ENCODE results near the gene KCNJ10. TPM values are rescaled to one million over a fixed set of nuclear protein-coding genes. Genes with fewer than 3 reads are reported as not detected.

KCNJ10 gene
- total RNA-seq, 1 donor from 2014 or later, result 0.27 TPM

DNA sequence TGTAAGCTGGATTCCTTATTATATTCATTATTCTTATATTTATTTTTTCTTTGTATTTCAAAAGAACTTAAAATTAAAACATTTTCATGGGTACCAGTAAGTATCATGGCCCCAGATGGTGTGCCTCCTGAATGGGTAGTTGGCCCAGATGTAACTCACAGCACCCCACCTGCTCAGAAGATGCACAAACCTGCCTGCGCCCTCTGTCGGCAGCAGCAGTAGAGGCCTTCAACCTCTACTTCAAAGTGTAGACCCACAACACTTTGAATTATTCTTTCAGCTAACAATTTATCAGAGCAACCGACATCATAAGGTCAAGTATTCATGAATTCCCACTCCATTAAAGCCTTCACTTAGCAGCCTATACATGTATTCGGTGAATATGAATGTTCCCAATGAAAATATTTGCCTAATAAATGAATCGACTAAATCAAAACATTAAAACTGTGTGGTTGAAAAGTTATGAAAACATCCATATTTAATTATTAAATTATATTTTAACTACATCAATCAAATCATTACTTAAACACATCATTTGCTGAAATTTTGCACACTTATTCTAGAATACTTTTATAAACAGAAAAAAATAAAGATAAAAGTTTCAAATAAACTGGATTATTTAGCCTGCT lies 63.5 kb downstream of the KCNJ10 start:
- Mint-ChIP-seq H3K4me1 (ENCODE audit: low read depth, unreplicated experiment) (no peaks in the 10 kb centered on the region), H3K27ac (ENCODE audit: unreplicated experiment) (no peak overlapping the region), H3K9me3 (ENCODE audit: unreplicated experiment) (no peaks in the 10 kb centered on the region), H3K27me3 (ENCODE audit: low read depth, unreplicated experiment) (peaks cover 12% of the 10 kb centered on the region), H3K4me3 (ENCODE audit: unreplicated experiment) (no peak overlapping the region), H3K36me3 (ENCODE audit: low read depth, unreplicated experiment) (no peaks in the 10 kb centered on the region)
- Histone ChIP-seq H3K27ac (ENCODE audit: low read depth, low read length) (no peak overlapping the region), H3K4me1 (ENCODE audit: insufficient read depth, low read length) (no peaks in the 10 kb centered on the region), H3K27me3 (ENCODE audit: insufficient read depth, low read length) (peaks cover 10% of the 10 kb centered on the region), H3K79me2 (ENCODE audit: insufficient read depth, low read length) (no peaks in the 10 kb centered on the region), H3K4me2 (ENCODE audit: low read length) (no peak overlapping the region), H3K36me3 (ENCODE audit: insufficient read depth, low read length) (no peaks in the 10 kb centered on the region), H3K4me3 (ENCODE audit: insufficient read depth, low read depth, low read length) (no peak overlapping the region), H3K9ac (ENCODE audit: low read length) (no peak overlapping the region), H2AFZ (ENCODE audit: low read depth, low read length) (no peak overlapping the region), H3K9me3 (ENCODE audit: insufficient read depth, low read depth, low read length) (no peaks in the 10 kb centered on the region), H4K20me1 (ENCODE audit: insufficient read depth, low read length) (no peaks in the 10 kb centered on the region)
- TF ChIP-seq EZH2 (IDR thresholded peaks at IDR 0.05; ENCODE audit: insufficient read depth, low read length), result no peak
- TF ChIP-seq, protein P1, sequence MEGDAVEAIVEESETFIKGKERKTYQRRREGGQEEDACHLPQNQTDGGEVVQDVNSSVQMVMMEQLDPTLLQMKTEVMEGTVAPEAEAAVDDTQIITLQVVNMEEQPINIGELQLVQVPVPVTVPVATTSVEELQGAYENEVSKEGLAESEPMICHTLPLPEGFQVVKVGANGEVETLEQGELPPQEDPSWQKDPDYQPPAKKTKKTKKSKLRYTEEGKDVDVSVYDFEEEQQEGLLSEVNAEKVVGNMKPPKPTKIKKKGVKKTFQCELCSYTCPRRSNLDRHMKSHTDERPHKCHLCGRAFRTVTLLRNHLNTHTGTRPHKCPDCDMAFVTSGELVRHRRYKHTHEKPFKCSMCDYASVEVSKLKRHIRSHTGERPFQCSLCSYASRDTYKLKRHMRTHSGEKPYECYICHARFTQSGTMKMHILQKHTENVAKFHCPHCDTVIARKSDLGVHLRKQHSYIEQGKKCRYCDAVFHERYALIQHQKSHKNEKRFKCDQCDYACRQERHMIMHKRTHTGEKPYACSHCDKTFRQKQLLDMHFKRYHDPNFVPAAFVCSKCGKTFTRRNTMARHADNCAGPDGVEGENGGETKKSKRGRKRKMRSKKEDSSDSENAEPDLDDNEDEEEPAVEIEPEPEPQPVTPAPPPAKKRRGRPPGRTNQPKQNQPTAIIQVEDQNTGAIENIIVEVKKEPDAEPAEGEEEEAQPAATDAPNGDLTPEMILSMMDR (IDR thresholded peaks at IDR 0.05; ENCODE audit: insufficient read depth, low read depth, low read length), result peak; percentile 94
- peak; percentile 50 for DNase-seq (ENCODE audit: low read depth)
- no peak for FAIRE-seq

DNA sequence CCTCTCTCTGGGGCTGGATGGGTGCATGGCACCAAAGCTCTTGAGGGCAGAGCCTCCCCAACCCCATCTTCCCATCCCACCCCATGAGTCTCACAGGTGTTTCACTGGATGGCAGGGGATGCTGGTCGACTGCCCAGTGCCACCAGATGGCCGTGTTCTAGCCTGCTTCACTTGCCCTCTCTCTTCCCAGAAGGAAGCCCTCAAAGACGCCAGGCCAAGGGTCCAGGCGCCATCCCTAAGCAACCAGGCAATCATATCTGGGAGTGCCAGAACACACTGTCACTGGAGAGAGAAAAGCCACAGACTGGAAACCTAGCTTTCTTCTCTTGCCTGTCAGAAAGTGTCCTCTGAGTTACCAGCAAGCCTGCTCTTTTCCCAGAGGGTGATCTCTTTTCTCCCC lies 64.9 kb downstream of the KCNJ10 start:
- Mint-ChIP-seq H3K4me3 (ENCODE audit: unreplicated experiment) (no peak overlapping the region), H3K27me3 (ENCODE audit: low read depth, unreplicated experiment) (peaks cover 13% of the 10 kb centered on the region), H3K36me3 (ENCODE audit: low read depth, unreplicated experiment) (no peaks in the 10 kb centered on the region), H3K27ac (ENCODE audit: unreplicated experiment) (no peak overlapping the region), H3K4me1 (ENCODE audit: low read depth, unreplicated experiment) (no peaks in the 10 kb centered on the region), H3K9me3 (ENCODE audit: unreplicated experiment) (no peaks in the 10 kb centered on the region)
- Histone ChIP-seq H3K27me3 (ENCODE audit: insufficient read depth, low read length) (peaks cover under 1% of the 10 kb centered on the region), H3K4me3 (ENCODE audit: insufficient read depth, low read depth, low read length) (no peak overlapping the region), H4K20me1 (ENCODE audit: insufficient read depth, low read length) (no peaks in the 10 kb centered on the region), H3K9me3 (ENCODE audit: insufficient read depth, low read depth, low read length) (no peaks in the 10 kb centered on the region), H3K27ac (ENCODE audit: low read depth, low read length) (no peak overlapping the region), H3K36me3 (ENCODE audit: insufficient read depth, low read length) (no peaks in the 10 kb centered on the region), H3K9ac (ENCODE audit: low read length) (no peak overlapping the region), H2AFZ (ENCODE audit: low read depth, low read length) (no peak overlapping the region), H3K79me2 (ENCODE audit: insufficient read depth, low read length) (no peaks in the 10 kb centered on the region), H3K4me1 (ENCODE audit: insufficient read depth, low read length) (no peaks in the 10 kb centered on the region), H3K4me2 (ENCODE audit: low read length) (no peak overlapping the region)
- DNase-seq (ENCODE audit: low read depth) (no peak), FAIRE-seq (no peak)
- TF ChIP-seq, protein P1 (IDR thresholded peaks at IDR 0.05; ENCODE audit: insufficient read depth, low read depth, low read length), result no peak
- no peak for TF ChIP-seq EZH2 (IDR thresholded peaks at IDR 0.05; ENCODE audit: insufficient read depth, low read length)

DNA sequence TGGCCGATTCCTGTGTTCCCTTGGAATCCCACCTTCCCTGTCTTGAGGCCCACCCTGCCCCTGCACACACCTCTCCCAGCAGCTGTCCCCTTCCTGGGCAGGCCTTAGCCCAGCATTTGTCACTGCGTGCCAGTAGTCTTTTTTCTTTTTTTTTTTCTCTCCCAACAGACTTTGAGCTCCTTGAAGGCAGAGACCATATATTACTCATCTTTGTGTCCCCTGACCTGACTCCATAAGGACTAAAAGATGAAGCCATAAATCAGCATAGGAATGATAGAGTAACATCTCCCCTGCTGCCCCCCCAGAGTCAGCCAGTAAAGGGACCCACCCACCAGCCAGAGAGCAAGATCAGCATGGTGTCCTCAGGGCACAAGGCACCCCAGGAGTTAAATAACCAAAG lies 65.5 kb downstream of the KCNJ10 start:
- DNase-seq (ENCODE audit: low read depth) (no peak), FAIRE-seq (no peak)
- H3K27me3 Mint-ChIP-seq (ENCODE audit: low read depth, unreplicated experiment), result peaks cover 13% of the 10 kb centered on the region
- H3K36me3 Mint-ChIP-seq (ENCODE audit: low read depth, unreplicated experiment), result no peaks in the 10 kb centered on the region
- Histone ChIP-seq H3K4me1 (ENCODE audit: insufficient read depth, low read length) (no peaks in the 10 kb centered on the region), H3K9ac (ENCODE audit: low read length) (no peak overlapping the region), H3K27ac (ENCODE audit: low read depth, low read length) (no peak overlapping the region), H3K36me3 (ENCODE audit: insufficient read depth, low read length) (no peaks in the 10 kb centered on the region), H2AFZ (ENCODE audit: low read depth, low read length) (no peak overlapping the region), H3K27me3 (ENCODE audit: insufficient read depth, low read length) (no peaks in the 10 kb centered on the region), H3K79me2 (ENCODE audit: insufficient read depth, low read length) (no peaks in the 10 kb centered on the region), H3K9me3 (ENCODE audit: insufficient read depth, low read depth, low read length) (no peaks in the 10 kb centered on the region), H3K4me3 (ENCODE audit: insufficient read depth, low read depth, low read length) (no peak overlapping the region), H3K4me2 (ENCODE audit: low read length) (no peak overlapping the region), H4K20me1 (ENCODE audit: insufficient read depth, low read length) (no peaks in the 10 kb centered on the region)
- no peaks in the 10 kb centered on the region for H3K4me1 Mint-ChIP-seq (ENCODE audit: low read depth, unreplicated experiment)
- H3K4me3 Mint-ChIP-seq (ENCODE audit: unreplicated experiment), result no peak overlapping the region
- TF ChIP-seq, protein P1 (IDR thresholded peaks at IDR 0.05; ENCODE audit: insufficient read depth, low read depth, low read length), result no peak
- no peak for TF ChIP-seq EZH2 (IDR thresholded peaks at IDR 0.05; ENCODE audit: insufficient read depth, low read length)
- no peak overlapping the region for H3K27ac Mint-ChIP-seq (ENCODE audit: unreplicated experiment)
- H3K9me3 Mint-ChIP-seq (ENCODE audit: unreplicated experiment), result no peaks in the 10 kb centered on the region

Data from astrocyte (in vitro differentiated cells and primary cell).